Neuron (in vitro differentiated cells): ENCODE measurements around the gene TMEM61.

Experiments used
- H2AFZ ChIP-seq: one replicate; pipeline ENCODE4 v1.6.1; 2013; ENCODE audit warnings: low read depth, mild to moderate bottlenecking, inconsistent platforms, low read length, moderate library complexity
- H3K27me3 ChIP-seq: one replicate; pipeline ENCODE4 v1.6.1; 2013; ENCODE audit warnings: low read length; ENCODE audit not compliant: insufficient read depth
- H3K36me3 ChIP-seq: one replicate; pipeline ENCODE4 v1.6.1; 2013; ENCODE audit warnings: low read length; ENCODE audit not compliant: insufficient read depth
- H3K4me1 ChIP-seq: one replicate; pipeline ENCODE4 v1.6.1; 2013; ENCODE audit warnings: low read length; ENCODE audit not compliant: insufficient read depth
- H3K4me3 ChIP-seq: 2 replicates; pipeline ENCODE4 v1.5.1; 2013; ENCODE audit warnings: mild to moderate bottlenecking, low read length, moderate library complexity
- H3K9me3 ChIP-seq: one replicate; pipeline ENCODE4 v1.6.1; 2013; ENCODE audit warnings: low read length

TMEM61 gene

GRCh38 chr1:55033265-55033614, 52.8 kb downstream of the TMEM61 start:
- H3K4me3 ChIP-seq = no peak overlapping the region
- H3K9me3 ChIP-seq = no peaks in the 10 kb centered on the region
- H2AFZ ChIP-seq = no peak overlapping the region
- peaks cover 41% of the 10 kb centered on the region for H3K27me3 ChIP-seq
- no peaks in the 10 kb centered on the region for H3K36me3 ChIP-seq
- H3K4me1 ChIP-seq = no peaks in the 10 kb centered on the region

GRCh38 chr1:55034476-55035133, 54.2 kb downstream of the TMEM61 start:
- Histone ChIP-seq H3K36me3 (no peaks in the 10 kb centered on the region), H2AFZ (no peak overlapping the region), H3K4me1 (peaks cover 5% of the 10 kb centered on the region), H3K27me3 (peaks cover 54% of the 10 kb centered on the region), H3K4me3 (no peak overlapping the region), H3K9me3 (no peaks in the 10 kb centered on the region)

DNA sequence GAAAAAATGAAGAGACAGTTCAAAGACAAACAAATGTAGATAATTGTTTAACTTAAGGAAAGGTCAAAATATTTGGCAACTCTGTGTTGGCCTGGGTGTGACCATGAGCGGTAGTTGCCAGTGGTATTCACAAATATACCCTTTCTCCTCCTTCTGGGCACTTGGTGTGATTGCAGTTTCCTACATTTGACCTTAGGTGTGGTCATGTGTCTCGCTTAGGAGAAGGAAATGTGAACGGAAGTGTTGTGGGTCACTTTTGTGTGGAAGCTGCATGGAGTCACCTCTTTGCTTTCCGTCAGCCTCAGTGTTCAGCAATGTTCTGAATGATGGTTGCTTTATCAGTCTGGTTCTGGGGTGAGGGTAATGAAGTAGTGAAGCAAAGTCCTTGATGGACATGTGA, 55.5 kb downstream of the TMEM61 start:
- Histone ChIP-seq H3K9me3 (no peaks in the 10 kb centered on the region), H3K4me1 (peaks cover 5% of the 10 kb centered on the region), H2AFZ (no peak overlapping the region), H3K4me3 (no peak overlapping the region), H3K36me3 (no peaks in the 10 kb centered on the region), H3K27me3 (peaks cover 62% of the 10 kb centered on the region)

- no peaks in the 10 kb centered on the region for H3K9me3 ChIP-seq
- no peaks in the 10 kb centered on the region for H3K36me3 ChIP-seq
- peaks cover 5% of the 10 kb centered on the region for H3K4me1 ChIP-seq
- H3K4me3 ChIP-seq = no peak overlapping the region
- H3K27me3 ChIP-seq = peaks cover 75% of the 10 kb centered on the region
- no peak overlapping the region for H2AFZ ChIP-seq
These were observed 57.5 kb downstream of the TMEM61 start for GRCh38 chr1:55037733-55038551.

- Histone ChIP-seq H3K4me1 (peaks cover 5% of the 10 kb centered on the region), H3K27me3 (peaks cover 74% of the 10 kb centered on the region), H3K9me3 (no peaks in the 10 kb centered on the region), H2AFZ (no peak overlapping the region), H3K36me3 (no peaks in the 10 kb centered on the region), H3K4me3 (no peak overlapping the region)
These were observed 58.1 kb downstream of the TMEM61 start for GRCh38 chr1:55038552-55038838.

DNA sequence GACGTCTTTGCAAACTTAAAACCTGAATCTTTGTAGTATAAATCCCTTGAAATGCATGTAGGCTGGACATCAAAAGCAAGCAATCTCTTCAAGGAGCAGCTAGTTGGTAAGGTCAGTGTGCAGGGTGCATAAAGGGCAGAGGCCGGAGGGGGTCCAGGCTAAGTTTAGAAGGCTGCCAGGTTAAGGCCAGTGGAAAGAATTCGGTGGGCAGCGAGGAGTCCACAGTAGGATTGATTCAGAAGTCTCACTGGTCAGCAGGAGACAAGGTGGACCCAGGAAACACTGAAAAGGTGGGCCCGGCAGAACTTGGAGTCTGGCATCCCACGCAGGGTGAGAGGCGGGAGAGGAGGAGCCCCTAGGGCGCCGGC, 58.5 kb downstream of the TMEM61 start:
- H3K36me3 ChIP-seq = no peaks in the 10 kb centered on the region
- no peak overlapping the region for H3K4me3 ChIP-seq
- H3K4me1 ChIP-seq = peaks cover 5% of the 10 kb centered on the region
- peaks cover 71% of the 10 kb centered on the region for H3K27me3 ChIP-seq
- H3K9me3 ChIP-seq = no peaks in the 10 kb centered on the region
- H2AFZ ChIP-seq = no peak overlapping the region

DNA sequence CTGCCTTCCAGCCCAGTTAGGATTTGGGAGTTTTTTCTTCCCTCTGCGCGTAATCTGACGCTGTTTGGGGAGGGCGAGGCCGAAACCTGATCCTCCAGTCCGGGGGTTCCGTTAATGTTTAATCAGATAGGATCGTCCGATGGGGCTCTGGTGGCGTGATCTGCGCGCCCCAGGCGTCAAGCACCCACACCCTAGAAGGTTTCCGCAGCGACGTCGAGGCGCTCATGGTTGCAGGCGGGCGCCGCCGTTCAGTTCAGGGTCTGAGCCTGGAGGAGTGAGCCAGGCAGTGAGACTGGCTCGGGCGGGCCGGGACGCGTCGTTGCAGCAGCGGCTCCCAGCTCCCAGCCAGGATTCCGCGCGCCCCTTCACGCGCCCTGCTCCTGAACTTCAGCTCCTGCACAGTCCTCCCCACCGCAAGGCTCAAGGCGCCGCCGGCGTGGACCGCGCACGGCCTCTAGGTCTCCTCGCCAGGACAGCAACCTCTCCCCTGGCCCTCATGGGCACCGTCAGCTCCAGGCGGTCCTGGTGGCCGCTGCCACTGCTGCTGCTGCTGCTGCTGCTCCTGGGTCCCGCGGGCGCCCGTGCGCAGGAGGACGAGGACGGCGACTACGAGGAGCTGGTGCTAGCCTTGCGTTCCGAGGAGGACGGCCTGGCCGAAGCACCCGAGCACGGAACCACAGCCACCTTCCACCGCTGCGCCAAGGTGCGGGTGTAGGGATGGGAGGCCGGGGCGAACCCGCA, 59.1 kb downstream of the TMEM61 start, which contains the start of gene PCSK9:
TSS of gene PCSK9 (plus strand) at position 207 of the 741 bp plus-strand sequence. CDS start at position 497, 290 bp downstream.
- H3K4me1 ChIP-seq = peaks cover 7% of the 10 kb centered on the region
- H3K9me3 ChIP-seq = no peaks in the 10 kb centered on the region
- peak within 1 kb of the TSS; percentile 49 for H2AFZ ChIP-seq
- no peak within 1 kb of the TSS for H3K4me3 ChIP-seq
- H3K36me3 ChIP-seq = no peaks in the 10 kb centered on the region
- H3K27me3 ChIP-seq = peaks cover 71% of the 10 kb centered on the region

GRCh38 chr1:55040083-55040932, 59.9 kb downstream of the TMEM61 start:
- Histone ChIP-seq H3K4me3 (no peak overlapping the region), H3K27me3 (peaks cover 71% of the 10 kb centered on the region), H2AFZ (peak overlapping the region; percentile 49)

DNA sequence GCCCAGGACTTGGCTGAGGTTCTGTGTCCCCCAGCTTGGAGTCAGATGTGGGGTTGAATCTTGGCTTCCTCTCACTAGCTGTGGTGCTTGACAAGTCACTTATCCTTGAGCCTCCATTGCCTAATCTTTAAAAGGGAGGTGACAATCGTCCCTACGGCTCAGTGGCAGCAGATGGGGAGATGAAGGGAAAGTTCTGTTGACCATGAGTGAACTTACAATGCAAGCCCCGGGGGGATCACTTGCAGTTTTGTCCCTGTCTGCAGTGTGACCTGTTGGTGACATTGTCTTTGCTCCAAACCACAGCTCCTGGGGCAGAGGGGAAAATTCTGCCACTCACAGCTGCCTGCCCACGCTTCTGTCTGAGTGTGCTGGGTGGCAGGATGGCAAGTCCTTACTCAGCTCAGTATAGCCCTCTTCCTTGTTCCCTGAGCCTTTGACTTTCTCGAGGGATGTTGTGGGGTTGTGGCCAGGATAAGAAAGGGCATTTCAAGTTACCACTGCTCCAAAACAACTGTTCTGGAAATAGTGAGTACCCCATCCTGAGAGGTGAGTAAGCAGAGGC, 60.6 kb downstream of the TMEM61 start:
- H3K9me3 ChIP-seq = no peaks in the 10 kb centered on the region
- no peaks in the 10 kb centered on the region for H3K36me3 ChIP-seq
- no peak overlapping the region for H3K4me3 ChIP-seq
- H2AFZ ChIP-seq = no peak overlapping the region
- peaks cover 8% of the 10 kb centered on the region for H3K4me1 ChIP-seq
- H3K27me3 ChIP-seq = peaks cover 68% of the 10 kb centered on the region

More at GRCh38 chr1:55040083-55040932, 59.9 kb downstream of the TMEM61 start:
- Histone ChIP-seq H3K9me3 (no peaks in the 10 kb centered on the region), H3K4me1 (peaks cover 8% of the 10 kb centered on the region), H3K36me3 (no peaks in the 10 kb centered on the region)

GRCh38 chr1:55041613-55042012, 61.2 kb downstream of the TMEM61 start:
- peaks cover 62% of the 10 kb centered on the region for H3K27me3 ChIP-seq
- no peaks in the 10 kb centered on the region for H3K9me3 ChIP-seq
- no peak overlapping the region for H2AFZ ChIP-seq
- H3K36me3 ChIP-seq = no peaks in the 10 kb centered on the region
- H3K4me3 ChIP-seq = no peak overlapping the region
- peaks cover 8% of the 10 kb centered on the region for H3K4me1 ChIP-seq
